NB4 (cell line): ENCODE results near the gene DUSP22.

Source experiments
- TF ChIP-seq, protein P1 (sequence below): IDR thresholded peaks from 2 replicates; pipeline ENCODE4 v1.6.1; 2011; ENCODE audit warnings: low read depth, low read length
- TF ChIP-seq, protein P2 (sequence below): IDR thresholded peaks from one replicate; pipeline ENCODE4 v1.5.1; 2012; ENCODE audit warnings: low read depth, low read length

DNA sequence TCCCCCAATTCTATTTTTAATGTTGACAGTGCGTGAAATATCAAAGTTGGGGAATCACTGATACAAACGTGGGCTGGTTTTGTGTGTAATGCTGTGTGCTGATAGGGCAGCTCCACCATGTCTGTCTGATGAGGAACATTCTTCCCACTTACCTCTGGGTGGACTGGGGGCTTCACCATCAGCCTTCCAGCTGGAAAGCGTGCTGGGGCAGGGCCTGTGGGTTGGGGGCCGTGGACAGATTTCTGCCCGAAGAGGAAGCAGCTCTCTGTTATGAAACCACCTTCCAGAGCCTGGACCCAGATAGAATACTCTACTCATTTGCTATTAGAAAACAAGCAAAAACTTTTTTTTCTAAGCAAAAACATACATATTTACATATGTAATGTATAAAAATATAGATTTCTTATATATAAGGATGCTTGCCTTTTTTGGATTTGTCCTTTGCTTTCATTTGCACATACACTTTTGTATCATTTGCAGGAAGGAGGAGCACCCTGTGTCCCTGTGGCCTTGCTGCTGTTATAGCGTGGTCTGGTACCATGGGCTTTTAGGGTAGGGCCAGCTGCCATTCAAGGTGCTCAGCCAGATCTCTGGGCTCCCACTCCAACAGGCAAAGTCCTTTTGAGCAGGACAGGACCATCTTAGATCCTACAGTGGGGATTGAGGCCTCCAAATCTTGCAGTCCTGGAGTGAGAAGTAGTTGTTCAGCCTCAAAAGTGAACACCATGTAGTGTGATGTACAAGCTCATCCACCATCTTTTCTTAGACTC lies 48.1 kb downstream of the DUSP22 start:
- TF ChIP-seq, protein P1, sequence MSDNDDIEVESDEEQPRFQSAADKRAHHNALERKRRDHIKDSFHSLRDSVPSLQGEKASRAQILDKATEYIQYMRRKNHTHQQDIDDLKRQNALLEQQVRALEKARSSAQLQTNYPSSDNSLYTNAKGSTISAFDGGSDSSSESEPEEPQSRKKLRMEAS = no peak; the same call in 1 of the 2 replicates
- TF ChIP-seq, protein P2, sequence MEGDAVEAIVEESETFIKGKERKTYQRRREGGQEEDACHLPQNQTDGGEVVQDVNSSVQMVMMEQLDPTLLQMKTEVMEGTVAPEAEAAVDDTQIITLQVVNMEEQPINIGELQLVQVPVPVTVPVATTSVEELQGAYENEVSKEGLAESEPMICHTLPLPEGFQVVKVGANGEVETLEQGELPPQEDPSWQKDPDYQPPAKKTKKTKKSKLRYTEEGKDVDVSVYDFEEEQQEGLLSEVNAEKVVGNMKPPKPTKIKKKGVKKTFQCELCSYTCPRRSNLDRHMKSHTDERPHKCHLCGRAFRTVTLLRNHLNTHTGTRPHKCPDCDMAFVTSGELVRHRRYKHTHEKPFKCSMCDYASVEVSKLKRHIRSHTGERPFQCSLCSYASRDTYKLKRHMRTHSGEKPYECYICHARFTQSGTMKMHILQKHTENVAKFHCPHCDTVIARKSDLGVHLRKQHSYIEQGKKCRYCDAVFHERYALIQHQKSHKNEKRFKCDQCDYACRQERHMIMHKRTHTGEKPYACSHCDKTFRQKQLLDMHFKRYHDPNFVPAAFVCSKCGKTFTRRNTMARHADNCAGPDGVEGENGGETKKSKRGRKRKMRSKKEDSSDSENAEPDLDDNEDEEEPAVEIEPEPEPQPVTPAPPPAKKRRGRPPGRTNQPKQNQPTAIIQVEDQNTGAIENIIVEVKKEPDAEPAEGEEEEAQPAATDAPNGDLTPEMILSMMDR = no peak
